H1 (cell line): ENCODE results near the gene IL36A. TPM values are rescaled to one million over a fixed set of nuclear protein-coding genes. Genes with fewer than 3 reads are reported as not detected.

ENCODE experiments used
- polyA plus RNA-seq, 7 experiments: library from polyadenylated mRNA; depleted of rRNA in 3 of 7; stranded (reverse) in 5 of 7; unstranded in 2 of 7; fragments of >200 nt in 5 of 7; fragments of 200-250 nt in 2 of 7; gene quantifications; 1 replicate in 5 of 7; 2 replicates in 1 of 7; 4 replicates in 1 of 7; pipeline versions ENCODE4 v1.2.1 to v1.2.3, GENCODE V29; 2011 to 2013; ENCODE audit warnings: missing spikeins in 2 of 7, mixed read lengths in 2 of 7
- total RNA-seq: library from RNA; stranded (reverse); fragmentation: NEBNext Ultra II Directional; extraction: Animal tissue kit (Norgen Biotek cat#: 25700); gene quantifications from 2 replicates; pipeline ENCODE4 v1.2.1, GENCODE V29; 2021
- TF ChIP-seq, protein P1 (sequence below): fragments of 300-600 bp; sonication (generic); IDR thresholded peaks from 2 replicates; pipeline ENCODE4 v1.7.1; 2012; ENCODE audit warnings: low read length, moderate library complexity, mild to moderate bottlenecking, inconsistent platforms; ENCODE audit not compliant: insufficient replicate concordance

IL36A gene
- total and polyA plus RNA-seq, 2 of the 8 experiments (the other 6 are each of a cell fraction or from before 2014, with no cell fraction given), result not detected

- TF ChIP-seq, protein P1, sequence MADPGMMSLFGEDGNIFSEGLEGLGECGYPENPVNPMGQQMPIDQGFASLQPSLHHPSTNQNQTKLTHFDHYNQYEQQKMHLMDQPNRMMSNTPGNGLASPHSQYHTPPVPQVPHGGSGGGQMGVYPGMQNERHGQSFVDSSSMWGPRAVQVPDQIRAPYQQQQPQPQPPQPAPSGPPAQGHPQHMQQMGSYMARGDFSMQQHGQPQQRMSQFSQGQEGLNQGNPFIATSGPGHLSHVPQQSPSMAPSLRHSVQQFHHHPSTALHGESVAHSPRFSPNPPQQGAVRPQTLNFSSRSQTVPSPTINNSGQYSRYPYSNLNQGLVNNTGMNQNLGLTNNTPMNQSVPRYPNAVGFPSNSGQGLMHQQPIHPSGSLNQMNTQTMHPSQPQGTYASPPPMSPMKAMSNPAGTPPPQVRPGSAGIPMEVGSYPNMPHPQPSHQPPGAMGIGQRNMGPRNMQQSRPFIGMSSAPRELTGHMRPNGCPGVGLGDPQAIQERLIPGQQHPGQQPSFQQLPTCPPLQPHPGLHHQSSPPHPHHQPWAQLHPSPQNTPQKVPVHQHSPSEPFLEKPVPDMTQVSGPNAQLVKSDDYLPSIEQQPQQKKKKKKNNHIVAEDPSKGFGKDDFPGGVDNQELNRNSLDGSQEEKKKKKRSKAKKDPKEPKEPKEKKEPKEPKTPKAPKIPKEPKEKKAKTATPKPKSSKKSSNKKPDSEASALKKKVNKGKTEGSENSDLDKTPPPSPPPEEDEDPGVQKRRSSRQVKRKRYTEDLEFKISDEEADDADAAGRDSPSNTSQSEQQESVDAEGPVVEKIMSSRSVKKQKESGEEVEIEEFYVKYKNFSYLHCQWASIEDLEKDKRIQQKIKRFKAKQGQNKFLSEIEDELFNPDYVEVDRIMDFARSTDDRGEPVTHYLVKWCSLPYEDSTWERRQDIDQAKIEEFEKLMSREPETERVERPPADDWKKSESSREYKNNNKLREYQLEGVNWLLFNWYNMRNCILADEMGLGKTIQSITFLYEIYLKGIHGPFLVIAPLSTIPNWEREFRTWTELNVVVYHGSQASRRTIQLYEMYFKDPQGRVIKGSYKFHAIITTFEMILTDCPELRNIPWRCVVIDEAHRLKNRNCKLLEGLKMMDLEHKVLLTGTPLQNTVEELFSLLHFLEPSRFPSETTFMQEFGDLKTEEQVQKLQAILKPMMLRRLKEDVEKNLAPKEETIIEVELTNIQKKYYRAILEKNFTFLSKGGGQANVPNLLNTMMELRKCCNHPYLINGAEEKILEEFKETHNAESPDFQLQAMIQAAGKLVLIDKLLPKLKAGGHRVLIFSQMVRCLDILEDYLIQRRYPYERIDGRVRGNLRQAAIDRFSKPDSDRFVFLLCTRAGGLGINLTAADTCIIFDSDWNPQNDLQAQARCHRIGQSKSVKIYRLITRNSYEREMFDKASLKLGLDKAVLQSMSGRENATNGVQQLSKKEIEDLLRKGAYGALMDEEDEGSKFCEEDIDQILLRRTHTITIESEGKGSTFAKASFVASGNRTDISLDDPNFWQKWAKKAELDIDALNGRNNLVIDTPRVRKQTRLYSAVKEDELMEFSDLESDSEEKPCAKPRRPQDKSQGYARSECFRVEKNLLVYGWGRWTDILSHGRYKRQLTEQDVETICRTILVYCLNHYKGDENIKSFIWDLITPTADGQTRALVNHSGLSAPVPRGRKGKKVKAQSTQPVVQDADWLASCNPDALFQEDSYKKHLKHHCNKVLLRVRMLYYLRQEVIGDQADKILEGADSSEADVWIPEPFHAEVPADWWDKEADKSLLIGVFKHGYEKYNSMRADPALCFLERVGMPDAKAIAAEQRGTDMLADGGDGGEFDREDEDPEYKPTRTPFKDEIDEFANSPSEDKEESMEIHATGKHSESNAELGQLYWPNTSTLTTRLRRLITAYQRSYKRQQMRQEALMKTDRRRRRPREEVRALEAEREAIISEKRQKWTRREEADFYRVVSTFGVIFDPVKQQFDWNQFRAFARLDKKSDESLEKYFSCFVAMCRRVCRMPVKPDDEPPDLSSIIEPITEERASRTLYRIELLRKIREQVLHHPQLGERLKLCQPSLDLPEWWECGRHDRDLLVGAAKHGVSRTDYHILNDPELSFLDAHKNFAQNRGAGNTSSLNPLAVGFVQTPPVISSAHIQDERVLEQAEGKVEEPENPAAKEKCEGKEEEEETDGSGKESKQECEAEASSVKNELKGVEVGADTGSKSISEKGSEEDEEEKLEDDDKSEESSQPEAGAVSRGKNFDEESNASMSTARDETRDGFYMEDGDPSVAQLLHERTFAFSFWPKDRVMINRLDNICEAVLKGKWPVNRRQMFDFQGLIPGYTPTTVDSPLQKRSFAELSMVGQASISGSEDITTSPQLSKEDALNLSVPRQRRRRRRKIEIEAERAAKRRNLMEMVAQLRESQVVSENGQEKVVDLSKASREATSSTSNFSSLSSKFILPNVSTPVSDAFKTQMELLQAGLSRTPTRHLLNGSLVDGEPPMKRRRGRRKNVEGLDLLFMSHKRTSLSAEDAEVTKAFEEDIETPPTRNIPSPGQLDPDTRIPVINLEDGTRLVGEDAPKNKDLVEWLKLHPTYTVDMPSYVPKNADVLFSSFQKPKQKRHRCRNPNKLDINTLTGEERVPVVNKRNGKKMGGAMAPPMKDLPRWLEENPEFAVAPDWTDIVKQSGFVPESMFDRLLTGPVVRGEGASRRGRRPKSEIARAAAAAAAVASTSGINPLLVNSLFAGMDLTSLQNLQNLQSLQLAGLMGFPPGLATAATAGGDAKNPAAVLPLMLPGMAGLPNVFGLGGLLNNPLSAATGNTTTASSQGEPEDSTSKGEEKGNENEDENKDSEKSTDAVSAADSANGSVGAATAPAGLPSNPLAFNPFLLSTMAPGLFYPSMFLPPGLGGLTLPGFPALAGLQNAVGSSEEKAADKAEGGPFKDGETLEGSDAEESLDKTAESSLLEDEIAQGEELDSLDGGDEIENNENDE, result no peak
Measured at GRCh38 chr2:113010088-113010487, 4.8 kb downstream of the IL36A start (continued).
